OCI-LY3 (cell line): ENCODE data around the gene RNF145.

Experiments used
- CTCF ChIP-seq: fragments of 200-600, 300-600 bp; sonication (generic); IDR thresholded peaks from 2 replicates; pipeline ENCODE4 v1.5.1; 2014; ENCODE audit warnings: antibody characterized with exemption, low read length, low read depth
- EZH2phosphoT487 ChIP-seq: fragments of 200-600 bp; shearing (Covaris generic); IDR thresholded peaks from 2 replicates; pipeline ENCODE4 v1.6.1; 2018; ENCODE audit warnings: antibody characterized with exemption, mixed run types, low read depth

- TF ChIP-seq CTCF (no peak), EZH2phosphoT487 (no peak)
Measured at GRCh38 chr5:159241946-159242552, 32.7 kb upstream of the RNF145 start.
